Neural cell (in vitro differentiated cells): ENCODE measurements around the gene MRPL23. TPM values are rescaled to one million over a fixed set of nuclear protein-coding genes. Genes with fewer than 3 reads are reported as not detected.

ENCODE experiments used
- H2AFZ ChIP-seq: fragments of 200-600, 300-800 bp; sonication (generic), shearing (Covaris generic); 2 replicates; pipeline ENCODE4 v1.6.0; 2014; ENCODE audit warnings: low read depth, mild to moderate bottlenecking, antibody characterized with exemption, low read length, moderate library complexity
- H3F3A ChIP-seq: fragments of 200-600 bp; shearing (Covaris generic); 2 replicates; pipeline ENCODE4 v1.6.1; 2016; ENCODE audit warnings: mild to moderate bottlenecking, moderate library complexity, mixed read lengths, antibody characterized with exemption, low read length; ENCODE audit not compliant: insufficient read depth, poor library complexity, severe bottlenecking
- H3K27ac ChIP-seq: fragments of 200-600, 300-800 bp; sonication (generic), shearing (Covaris generic); 2 replicates; pipeline ENCODE4 v1.5.1; 2014; ENCODE audit warnings: mild to moderate bottlenecking, low read length, moderate library complexity
- H3K27me3 ChIP-seq: fragments of 300-800, 200-600 bp; sonication (generic), shearing (Covaris generic); 2 replicates; pipeline ENCODE4 v1.6.0; 2014; ENCODE audit warnings: mild to moderate bottlenecking, low read depth, low read length, moderate library complexity; ENCODE audit not compliant: insufficient read depth
- H3K36me3 ChIP-seq: fragments of 300-800, 200-600 bp; sonication (generic), shearing (Covaris generic); 2 replicates; pipeline ENCODE4 v1.5.1; 2014; ENCODE audit warnings: mild to moderate bottlenecking, antibody characterized with exemption, low read length, moderate library complexity; ENCODE audit not compliant: insufficient read depth
- H3K4me2 ChIP-seq: fragments of 300-800, 200-600 bp; sonication (generic), shearing (Covaris generic); 2 replicates; pipeline ENCODE4 v1.6.0; 2014; ENCODE audit warnings: mild to moderate bottlenecking, low read length
- H3K4me3 ChIP-seq: fragments of 300-800, 200-600 bp; sonication (generic), shearing (Covaris generic); 2 replicates; pipeline ENCODE4 v1.5.1; 2014; ENCODE audit warnings: mild to moderate bottlenecking, low read length, moderate library complexity
- H3K79me2 ChIP-seq: fragments of 200-600 bp; shearing (Covaris generic); replicated peaks from 2 replicates; pipeline ENCODE4 v1.6.0; 2014; ENCODE audit warnings: mild to moderate bottlenecking, low read length, moderate library complexity; ENCODE audit not compliant: insufficient read depth
- H3K9ac ChIP-seq: fragments of 300-800, 200-600 bp; sonication (generic), shearing (Covaris generic); 2 replicates; pipeline ENCODE4 v1.6.1; 2016; ENCODE audit warnings: mild to moderate bottlenecking, low read length, mixed read lengths
- H3K9me2 ChIP-seq: fragments of 200-600 bp; shearing (Covaris generic); 2 replicates; pipeline ENCODE4 v1.6.1; 2016; ENCODE audit warnings: mild to moderate bottlenecking, low read length, mixed read lengths; ENCODE audit not compliant: insufficient read depth
- H3K9me3 ChIP-seq: fragments of 200-600, 300-800 bp; sonication (generic), shearing (Covaris generic); 2 replicates; pipeline ENCODE4 v1.6.1; 2016; ENCODE audit warnings: mild to moderate bottlenecking, mixed run types, low read length, moderate library complexity, mixed read lengths
- H4K20me1 ChIP-seq: fragments of 200-600 bp; shearing (Covaris generic); 2 replicates; pipeline ENCODE4 v1.6.1; 2016; ENCODE audit warnings: mild to moderate bottlenecking, mixed run types; ENCODE audit not compliant: insufficient read depth
- EP300 ChIP-seq: fragments of 450-650 bp; conservative IDR thresholded peaks from 2 replicates; pipeline ENCODE4 v1.6.1; 2014; ENCODE audit warnings: antibody characterized with exemption, mild to moderate bottlenecking, moderate library complexity; ENCODE audit not compliant: poor library complexity, severe bottlenecking
- EZH2 ChIP-seq: fragments of 200-600, 300-800 bp; shearing (Covaris generic), sonication (generic); IDR thresholded peaks from 2 replicates; pipeline ENCODE4 v1.6.1; 2014; ENCODE audit warnings: antibody characterized with exemption, low read length, borderline replicate concordance, mild to moderate bottlenecking; ENCODE audit not compliant: insufficient read depth, poor library complexity, severe bottlenecking
- MXI1 ChIP-seq: fragments of 450-650 bp; conservative IDR thresholded peaks from 2 replicates; pipeline ENCODE4 v1.6.1; 2014; ENCODE audit warnings: antibody characterized with exemption, mild to moderate bottlenecking; ENCODE audit not compliant: poor library complexity, severe bottlenecking
- POLR2AphosphoS5 ChIP-seq: IDR thresholded peaks from 2 replicates; pipeline ENCODE4 v1.6.1; 2012
- RAD21 ChIP-seq: fragments of 450-650 bp; conservative IDR thresholded peaks from 2 replicates; pipeline ENCODE4 v1.6.1; 2014; ENCODE audit warnings: antibody characterized with exemption, mild to moderate bottlenecking, moderate library complexity
- SMC3 ChIP-seq: fragments of 450-650 bp; conservative IDR thresholded peaks from 2 replicates; pipeline ENCODE4 v1.6.1; 2014; ENCODE audit warnings: antibody characterized with exemption, mild to moderate bottlenecking, moderate library complexity; ENCODE audit not compliant: poor library complexity
- TAF1 ChIP-seq: IDR thresholded peaks from 2 replicates; pipeline ENCODE4 v1.6.1; 2012; ENCODE audit warnings: low read depth
- polyA plus RNA-seq: library from polyadenylated mRNA; depleted of rRNA; stranded (reverse); fragments of >200 nt; gene quantifications from 2 replicates; pipeline ENCODE4 v1.2.3, GENCODE V29; 2014
- TF ChIP-seq, protein P1 (sequence below): fragments of 450-650 bp; IDR thresholded peaks from 2 replicates; pipeline ENCODE4 v1.5.1; 2014; ENCODE audit warnings: antibody characterized with exemption, mild to moderate bottlenecking, moderate library complexity; ENCODE audit not compliant: poor library complexity, severe bottlenecking
- TF ChIP-seq, protein P2 (sequence below): IDR thresholded peaks from 2 replicates; pipeline ENCODE4 v1.6.1; 2012; ENCODE audit warnings: borderline replicate concordance

MRPL23 gene
- polyA plus RNA-seq, 1 donor from 2014 or later, result 154 TPM

DNA sequence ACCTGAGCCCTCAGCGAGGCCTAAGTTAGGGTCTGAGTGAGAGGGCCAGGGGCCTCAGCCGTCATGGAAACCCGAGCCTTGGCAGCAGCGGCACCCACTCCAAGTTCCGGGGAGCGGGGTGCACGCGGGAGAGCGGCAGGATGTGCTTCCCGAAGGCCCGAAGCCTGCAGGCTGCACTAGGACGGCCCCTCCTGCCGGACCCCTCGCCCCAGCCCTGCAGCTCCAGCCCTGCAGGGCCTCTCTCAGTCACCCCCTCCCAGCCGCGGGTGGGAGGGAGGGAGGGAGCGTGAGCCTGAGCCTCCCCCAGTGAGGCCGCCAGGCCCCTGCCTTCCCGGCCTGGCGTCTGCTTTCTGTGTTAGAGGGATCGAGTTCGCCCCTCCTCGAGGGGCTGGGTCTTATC lies 22.6 kb downstream of the MRPL23 start:
- Histone ChIP-seq H4K20me1 (no peaks in the 10 kb centered on the region), H3K9ac (no peak overlapping the region), H3K4me3 (no peak overlapping the region), H3K9me2 (no peaks in the 10 kb centered on the region), H3K36me3 (no peaks in the 10 kb centered on the region), H3K4me2 (no peak overlapping the region), H2AFZ (no peak overlapping the region), H3K27me3 (no peaks in the 10 kb centered on the region), H3K27ac (no peak overlapping the region), H3F3A (no peaks in the 10 kb centered on the region), H3K9me3 (no peaks in the 10 kb centered on the region), H3K79me2 (no peaks in the 10 kb centered on the region)
- TF ChIP-seq, protein P1, sequence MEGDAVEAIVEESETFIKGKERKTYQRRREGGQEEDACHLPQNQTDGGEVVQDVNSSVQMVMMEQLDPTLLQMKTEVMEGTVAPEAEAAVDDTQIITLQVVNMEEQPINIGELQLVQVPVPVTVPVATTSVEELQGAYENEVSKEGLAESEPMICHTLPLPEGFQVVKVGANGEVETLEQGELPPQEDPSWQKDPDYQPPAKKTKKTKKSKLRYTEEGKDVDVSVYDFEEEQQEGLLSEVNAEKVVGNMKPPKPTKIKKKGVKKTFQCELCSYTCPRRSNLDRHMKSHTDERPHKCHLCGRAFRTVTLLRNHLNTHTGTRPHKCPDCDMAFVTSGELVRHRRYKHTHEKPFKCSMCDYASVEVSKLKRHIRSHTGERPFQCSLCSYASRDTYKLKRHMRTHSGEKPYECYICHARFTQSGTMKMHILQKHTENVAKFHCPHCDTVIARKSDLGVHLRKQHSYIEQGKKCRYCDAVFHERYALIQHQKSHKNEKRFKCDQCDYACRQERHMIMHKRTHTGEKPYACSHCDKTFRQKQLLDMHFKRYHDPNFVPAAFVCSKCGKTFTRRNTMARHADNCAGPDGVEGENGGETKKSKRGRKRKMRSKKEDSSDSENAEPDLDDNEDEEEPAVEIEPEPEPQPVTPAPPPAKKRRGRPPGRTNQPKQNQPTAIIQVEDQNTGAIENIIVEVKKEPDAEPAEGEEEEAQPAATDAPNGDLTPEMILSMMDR, result no peak
- TF ChIP-seq TAF1 (no peak), SMC3 (no peak), EZH2 (no peak), MXI1 (no peak), POLR2AphosphoS5 (no peak), EP300 (no peak), RAD21 (no peak)
- TF ChIP-seq, protein P2, sequence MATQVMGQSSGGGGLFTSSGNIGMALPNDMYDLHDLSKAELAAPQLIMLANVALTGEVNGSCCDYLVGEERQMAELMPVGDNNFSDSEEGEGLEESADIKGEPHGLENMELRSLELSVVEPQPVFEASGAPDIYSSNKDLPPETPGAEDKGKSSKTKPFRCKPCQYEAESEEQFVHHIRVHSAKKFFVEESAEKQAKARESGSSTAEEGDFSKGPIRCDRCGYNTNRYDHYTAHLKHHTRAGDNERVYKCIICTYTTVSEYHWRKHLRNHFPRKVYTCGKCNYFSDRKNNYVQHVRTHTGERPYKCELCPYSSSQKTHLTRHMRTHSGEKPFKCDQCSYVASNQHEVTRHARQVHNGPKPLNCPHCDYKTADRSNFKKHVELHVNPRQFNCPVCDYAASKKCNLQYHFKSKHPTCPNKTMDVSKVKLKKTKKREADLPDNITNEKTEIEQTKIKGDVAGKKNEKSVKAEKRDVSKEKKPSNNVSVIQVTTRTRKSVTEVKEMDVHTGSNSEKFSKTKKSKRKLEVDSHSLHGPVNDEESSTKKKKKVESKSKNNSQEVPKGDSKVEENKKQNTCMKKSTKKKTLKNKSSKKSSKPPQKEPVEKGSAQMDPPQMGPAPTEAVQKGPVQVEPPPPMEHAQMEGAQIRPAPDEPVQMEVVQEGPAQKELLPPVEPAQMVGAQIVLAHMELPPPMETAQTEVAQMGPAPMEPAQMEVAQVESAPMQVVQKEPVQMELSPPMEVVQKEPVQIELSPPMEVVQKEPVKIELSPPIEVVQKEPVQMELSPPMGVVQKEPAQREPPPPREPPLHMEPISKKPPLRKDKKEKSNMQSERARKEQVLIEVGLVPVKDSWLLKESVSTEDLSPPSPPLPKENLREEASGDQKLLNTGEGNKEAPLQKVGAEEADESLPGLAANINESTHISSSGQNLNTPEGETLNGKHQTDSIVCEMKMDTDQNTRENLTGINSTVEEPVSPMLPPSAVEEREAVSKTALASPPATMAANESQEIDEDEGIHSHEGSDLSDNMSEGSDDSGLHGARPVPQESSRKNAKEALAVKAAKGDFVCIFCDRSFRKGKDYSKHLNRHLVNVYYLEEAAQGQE, result no peak

DNA sequence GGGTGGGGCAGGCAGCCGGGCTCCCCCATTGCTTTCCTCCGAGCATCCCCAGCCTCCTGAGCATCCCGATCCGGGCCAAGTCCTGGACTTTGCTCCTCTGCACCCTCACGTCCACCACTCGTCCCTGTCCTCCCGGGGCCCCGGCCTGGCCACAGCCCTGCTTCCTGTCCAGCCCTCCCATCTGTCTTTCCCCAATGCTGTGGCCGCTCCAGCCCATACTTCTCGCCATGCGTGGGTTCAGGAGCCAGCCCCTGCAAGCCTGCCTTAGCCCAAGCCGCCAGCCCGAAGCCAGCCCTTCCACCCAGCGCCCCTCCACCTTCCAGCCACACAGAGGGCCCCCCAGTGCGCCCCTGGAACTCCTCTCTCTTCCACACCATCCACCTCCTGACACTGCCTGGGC lies 23.8 kb downstream of the MRPL23 start:
- Histone ChIP-seq H3K9me2 (no peaks in the 10 kb centered on the region), H3K27me3 (no peaks in the 10 kb centered on the region), H3K79me2 (no peaks in the 10 kb centered on the region), H4K20me1 (no peaks in the 10 kb centered on the region), H3K4me3 (no peak overlapping the region), H3K9ac (no peak overlapping the region), H3K27ac (no peak overlapping the region), H2AFZ (no peak overlapping the region), H3K36me3 (no peaks in the 10 kb centered on the region), H3K4me2 (no peak overlapping the region), H3F3A (no peaks in the 10 kb centered on the region), H3K9me3 (no peaks in the 10 kb centered on the region)
- TF ChIP-seq EZH2 (no peak), MXI1 (no peak), TAF1 (no peak)
